A549 (cell line): ENCODE results near the gene OTOG. TPM values are rescaled to one million over a fixed set of nuclear protein-coding genes. Genes with fewer than 3 reads are reported as not detected.

Source experiments
- ATAC-seq, 2 experiments: fragments of 200-7000 bp in 1 of 2; fragments of >200 bp in 1 of 2; cut with Nextera tagmentation in 1 of 2; cut with Tn5 transposase in 1 of 2; 3 replicates each; pipeline versions ENCODE4 v1.8.0 to v1.9.1; 2018 to 2020; ENCODE audit warnings: mild to moderate bottlenecking in 1 of 2, moderate library complexity in 1 of 2
- CTCF ChIA-PET: fragments of 300-600 bp; sonication (Branson Sonifier 250); formaldehyde crosslinking; extraction: SDS; loops from one replicate; lab custom pipeline; 2021; ENCODE audit warnings: antibody characterized with exemption, inconsistent platforms; lab: Yijun Ruan, JAX
- POLR2A ChIA-PET: fragments of 350-600 bp; formaldehyde crosslinking; extraction: SDS; loops from one replicate; lab custom pipeline; 2021; ENCODE audit warnings: antibody characterized with exemption, inconsistent platforms; lab: Yijun Ruan, JAX
- DNase-seq, 2 experiments: peaks; one replicate each; pipeline versions ENCODE4 v3.0.0 to v3.0.0-alpha.2; 2011 to 2016; ENCODE audit warnings: low read depth in 1 of 2, low spot score in 1 of 2
- FAIRE-seq: peaks from 2 replicates; lab custom pipeline; 2011; peaks lifted over from hg19 to GRCh38; lab: Jason Lieb, UNC
- H3K27ac ChIP-seq, 2 experiments: fragments of >200 bp; sonication (Bioruptor Twin); formaldehyde crosslinking; 3 replicates each; pipeline ENCODE4 v1.5.1; 2016 to 2017
- H3K4me1 ChIP-seq: fragments of >200 bp; sonication (Bioruptor Twin); formaldehyde crosslinking; 3 replicates; pipeline ENCODE4 v1.6.1; 2016
- H3K4me2 ChIP-seq: fragments of >200 bp; sonication (Bioruptor Twin); formaldehyde crosslinking; 3 replicates; pipeline ENCODE4 v1.6.1; 2016
- H3K4me3 ChIP-seq: fragments of >200 bp; sonication (Bioruptor Twin); formaldehyde crosslinking; 3 replicates; pipeline ENCODE4 v1.5.1; 2016
- H3K9me3 ChIP-seq: fragments of >200 bp; sonication (Bioruptor Twin); formaldehyde crosslinking; 3 replicates; pipeline ENCODE4 v1.6.1; 2016
- CBX8 ChIP-seq: fragments of 200-600 bp; sonication (generic); IDR thresholded peaks from 2 replicates; pipeline ENCODE4 v1.6.1; 2016
- CEBPB ChIP-seq, 2 experiments: fragments of >200 bp in 1 of 2; sonication (Bioruptor Twin) in 1 of 2; formaldehyde crosslinking in 1 of 2; IDR thresholded peaks; 2 replicates each; pipeline ENCODE4 v1.6.1; 2012 to 2016
- CHD2 ChIP-seq: fragments of 150-350 bp; IDR thresholded peaks from 2 replicates; pipeline ENCODE4 v1.6.1; 2014; ENCODE audit warnings: low read length; ENCODE audit not compliant: partially characterized antibody
- CHD4 ChIP-seq: fragments of 200-600 bp; sonication (generic); IDR thresholded peaks from 2 replicates; pipeline ENCODE4 v1.6.1; 2016; ENCODE audit warnings: antibody characterized with exemption, mild to moderate bottlenecking, borderline replicate concordance
- CTCF ChIP-seq: fragments of >200 bp; sonication (Bioruptor Twin); formaldehyde crosslinking; IDR thresholded peaks from 3 replicates; pipeline ENCODE4 v1.5.1; 2016
- ELK1 ChIP-seq: fragments of 150-350 bp; IDR thresholded peaks from 2 replicates; pipeline ENCODE4 v1.6.1; 2014; ENCODE audit warnings: low read depth, mild to moderate bottlenecking, low read length
- ESRRA ChIP-seq: fragments of 150-350 bp; IDR thresholded peaks from 2 replicates; pipeline ENCODE4 v1.6.1; 2014; ENCODE audit warnings: mild to moderate bottlenecking, low read length, borderline replicate concordance
- FOSL2 ChIP-seq, 2 experiments: fragments of 450-650 bp in 1 of 2; fragments of >200 bp in 1 of 2; sonication (Bioruptor Twin) in 1 of 2; formaldehyde crosslinking; IDR thresholded peaks; 2 replicates each; pipeline versions ENCODE4 v1.5.0 to v1.6.1; 2016 to 2020; ENCODE audit warnings: mild to moderate bottlenecking in 1 of 2, moderate library complexity in 1 of 2
- GATA3 ChIP-seq: IDR thresholded peaks from 2 replicates; pipeline ENCODE4 v1.6.1; 2012; ENCODE audit warnings: borderline replicate concordance
- HEYL ChIP-seq: fragments of 250-450 bp; sonication (Bioruptor Pico); IDR thresholded peaks from 2 replicates; pipeline ENCODE4 v1.8.0; 2021; ENCODE audit warnings: mild to moderate bottlenecking, moderate library complexity
- HMGXB4 ChIP-seq: fragments of 250-450 bp; sonication (Bioruptor Pico); IDR thresholded peaks from 2 replicates; pipeline ENCODE4 v1.5.0; 2021; ENCODE audit warnings: mild to moderate bottlenecking, moderate library complexity, borderline replicate concordance
- KDM1A ChIP-seq: fragments of 200-600 bp; sonication (generic); IDR thresholded peaks from 2 replicates; pipeline ENCODE4 v1.6.1; 2016; ENCODE audit warnings: low read depth, mild to moderate bottlenecking
- MAFK ChIP-seq: fragments of 450-650 bp; IDR thresholded peaks from 2 replicates; pipeline ENCODE4 v1.6.1; 2014; ENCODE audit not compliant: partially characterized antibody
- MAZ ChIP-seq: fragments of 150-350 bp; IDR thresholded peaks from 2 replicates; pipeline ENCODE4 v1.6.1; 2014; ENCODE audit warnings: antibody characterized with exemption, low read depth, low read length, borderline replicate concordance
- NFE2L2 ChIP-seq: fragments of 150-350 bp; conservative IDR thresholded peaks from 2 replicates; pipeline ENCODE4 v1.6.1; 2014; ENCODE audit warnings: low read length
- NPAS2 ChIP-seq: fragments of 250-450 bp; sonication (Bioruptor Pico); IDR thresholded peaks from 2 replicates; pipeline ENCODE4 v1.8.0; 2022; ENCODE audit warnings: mild to moderate bottlenecking, moderate library complexity, borderline replicate concordance
- RNF2 ChIP-seq: fragments of 200-600 bp; sonication (generic); IDR thresholded peaks from 2 replicates; pipeline ENCODE4 v1.6.1; 2016; ENCODE audit warnings: low read depth, mild to moderate bottlenecking, antibody characterized with exemption, moderate library complexity, borderline replicate concordance
- SMC3 ChIP-seq: fragments of >200 bp; sonication (Bioruptor Twin); formaldehyde crosslinking; IDR thresholded peaks from 3 replicates; pipeline ENCODE4 v1.6.1; 2018; ENCODE audit warnings: inconsistent platforms
- TP53 ChIP-seq: fragments of 250-450 bp; sonication (Bioruptor Pico); IDR thresholded peaks from 2 replicates; pipeline ENCODE4 v1.5.0; 2021; ENCODE audit warnings: mild to moderate bottlenecking, moderate library complexity
- ZNF302 ChIP-seq: fragments of 250-450 bp; sonication (Bioruptor Pico); IDR thresholded peaks from 2 replicates; pipeline ENCODE4 v1.9.0; 2021; ENCODE audit warnings: inconsistent platforms, mild to moderate bottlenecking, moderate library complexity
- WGBS: methylation state at CpG from one replicate; pipeline ENCODE4 v1.1.6; 2017; ENCODE audit errors: missing lambda C conversion rate; 5-methylcytosine and 5-hydroxymethylcytosine counted together
- polyA plus RNA-seq, 4 experiments: library from polyadenylated mRNA; depleted of rRNA in 3 of 4; stranded (reverse); fragments of >200 nt; fragmentation: RNase III in 1 of 4; extraction: RNeasy Plus Mini Kit Qiagen cat#74134 plus additional on column Dnase treatment in 1 of 4; gene quantifications; 2 replicates in 3 of 4; 3 replicates in 1 of 4; pipeline ENCODE4 v1.2.3, GENCODE V29; 2011 to 2017

The OTOG gene
- polyA plus RNA-seq, 2 of the 4 experiments (the other 2 are of a cell fraction): not detected

GRCh38 chr11:17686231-17686980, 139.3 kb downstream of the OTOG start:
- Histone ChIP-seq H3K4me3 (no peak overlapping the region), H3K27ac (no peak overlapping the region), H3K9me3 (no peaks in the 10 kb centered on the region), H3K4me1 (peaks cover 11% of the 10 kb centered on the region), H3K4me2 (no peak overlapping the region)
- FAIRE-seq: no peak
- no peak for TF ChIP-seq CTCF
- no peak for TF ChIP-seq NFE2L2
- no peak for TF ChIP-seq GATA3
- TF ChIP-seq CEBPB (IDR thresholded peaks at IDR 0.05): no peak
- TF ChIP-seq HMGXB4 (CRISPR knock-in tag): no peak
- TF ChIP-seq SMC3: no peak
- no peak for TF ChIP-seq FOSL2 (IDR thresholded peaks at IDR 0.05)
- TF ChIP-seq FOSL2 (CRISPR knock-in tag; IDR thresholded peaks at IDR 0.05): no peak
- TF ChIP-seq MAFK: no peak
- WGBS: 37% methylated on average over 4 of the region's 8 CpGs
- no peak for ATAC-seq
- POLR2A ChIA-PET: no interaction called here
- no peak for DNase-seq
- CTCF ChIA-PET: interaction anchor here (1.4 kb wide), 1 partner anchor 44 kb away, joined by 5 read pairs; no protein-coding TSS in a partner anchor

- no peak overlapping the region for H3K27ac ChIP-seq
- 61% methylated on average over 17 of the region's 18 CpGs for WGBS
- CTCF ChIA-PET: interaction anchor here (1.1 kb wide), 1 partner anchor 43 kb away, joined by 5 read pairs; no protein-coding TSS in a partner anchor
- peaks cover 9% of the 10 kb centered on the region for H3K4me1 ChIP-seq
- TF ChIP-seq CEBPB (IDR thresholded peaks at IDR 0.05) (no peak), KDM1A (no peak)
- no peak for ATAC-seq
- no peak overlapping the region for H3K4me2 ChIP-seq
- POLR2A ChIA-PET: no interaction called here
- no peaks in the 10 kb centered on the region for H3K9me3 ChIP-seq
- no peak overlapping the region for H3K4me3 ChIP-seq
- DNase-seq: no peak
- FAIRE-seq: no peak
These were observed 141.0 kb downstream of the OTOG start for GRCh38 chr11:17687946-17688670.

- no peak overlapping the region for H3K4me3 ChIP-seq
- TF ChIP-seq MAZ: no peak
- TF ChIP-seq NPAS2 (CRISPR knock-in tag): no peak
- no peak for TF ChIP-seq TP53
- no peak for TF ChIP-seq CTCF
- no peak for TF ChIP-seq HEYL (CRISPR knock-in tag)
- no peak for TF ChIP-seq CHD2
- no peak for TF ChIP-seq RNF2
- no peak for TF ChIP-seq GATA3
- TF ChIP-seq CBX8: no peak
- no peak for TF ChIP-seq ESRRA
- no peak for TF ChIP-seq ELK1
- no peak for TF ChIP-seq CHD4
- no peak for TF ChIP-seq ZNF302 (CRISPR knock-in tag)
- ChIA-PET CTCF (no interaction called here), POLR2A (no interaction called here)
- H3K27ac ChIP-seq: no peak overlapping the region
- no peaks in the 10 kb centered on the region for H3K9me3 ChIP-seq
- DNase-seq (no peak), FAIRE-seq (no peak), ATAC-seq (no peak)
- H3K4me2 ChIP-seq: no peak overlapping the region
- no peaks in the 10 kb centered on the region for H3K4me1 ChIP-seq
- 3% methylated on average over 2 of the region's 2 CpGs for WGBS
These were observed 144.5 kb downstream of the OTOG start for GRCh38 chr11:17691550-17691949.
